SK-N-SH (cell line): ENCODE measurements around the gene RLN2. TPM values are rescaled to one million over a fixed set of nuclear protein-coding genes. Genes with fewer than 3 reads are reported as not detected.

Experiments used
- CTCF ChIA-PET: fragments of 300-600, 350-600 bp; formaldehyde crosslinking; extraction: SDS; loops from one replicate; lab custom pipeline; 2021; lab: Yijun Ruan, JAX
- POLR2A ChIA-PET: fragments of 350-600 bp; sonication (Branson Sonifier 250); formaldehyde crosslinking; extraction: SDS; loops from one replicate; lab custom pipeline; 2020; ENCODE audit warnings: antibody characterized with exemption, inconsistent platforms; lab: Yijun Ruan, JAX
- DNase-seq: peaks from one replicate; pipeline ENCODE4 v3.0.0; 2012
- H2AFZ ChIP-seq: fragments of 200-600 bp; sonication (generic); 2 replicates; pipeline ENCODE4 v1.8.1; 2016; ENCODE audit warnings: antibody characterized with exemption, mild to moderate bottlenecking, low read depth
- H3F3A ChIP-seq: fragments of 200-600 bp; sonication (generic); replicated peaks from 2 replicates; pipeline ENCODE3; 2016; ENCODE audit warnings: antibody characterized with exemption, mild to moderate bottlenecking; ENCODE audit not compliant: insufficient read depth
- H3K27ac ChIP-seq, 2 experiments: fragments of 200-500 bp in 1 of 2; fragments of 200-600 bp in 1 of 2; sonication (Bioruptor generic) in 1 of 2; sonication (generic), shearing (Covaris generic) in 1 of 2; 2 replicates each; pipeline versions ENCODE4 v1.5.1 to v1.6.1; 2014 to 2016; ENCODE audit warnings: low read depth in 2 of 2, inconsistent platforms in 1 of 2, low read length in 1 of 2, mild to moderate bottlenecking in 1 of 2, mixed read lengths in 1 of 2
- H3K27me3 ChIP-seq: fragments of 200-600 bp; sonication (generic), shearing (Covaris generic); 2 replicates; pipeline ENCODE4 v1.6.1; 2016; ENCODE audit warnings: mixed run types; ENCODE audit not compliant: insufficient read depth
- H3K36me3 ChIP-seq, 2 experiments: fragments of 200-500 bp in 1 of 2; fragments of 200-600 bp in 1 of 2; sonication (Bioruptor generic) in 1 of 2; sonication (generic) in 1 of 2; replicated peaks in 1 of 2; 2 replicates each; pipeline versions ENCODE3 to v1.5.1; 2014 to 2016; ENCODE audit warnings: low read length in 1 of 2, mild to moderate bottlenecking in 1 of 2; ENCODE audit not compliant: insufficient read depth in 2 of 2, control insufficient read depth in 1 of 2
- H3K4me1 ChIP-seq, 2 experiments: fragments of 200-500 bp in 1 of 2; fragments of 200-600 bp in 1 of 2; sonication (Bioruptor generic) in 1 of 2; sonication (generic), shearing (Covaris generic) in 1 of 2; 2 replicates each; pipeline versions ENCODE4 v1.5.1 to v1.6.1; 2014 to 2016; ENCODE audit warnings: low read depth in 1 of 2, low read length in 1 of 2, mixed run types in 1 of 2; ENCODE audit not compliant: insufficient read depth in 2 of 2, control insufficient read depth in 1 of 2
- H3K4me2 ChIP-seq: fragments of 200-600 bp; sonication (generic), shearing (Covaris generic); 2 replicates; pipeline ENCODE4 v1.6.1; 2017; ENCODE audit warnings: mixed run types
- H3K4me3 ChIP-seq, 2 experiments: fragments of 200-500 bp in 1 of 2; fragments of 200-600 bp in 1 of 2; sonication (Bioruptor generic) in 1 of 2; sonication (generic), shearing (Covaris generic) in 1 of 2; 2 replicates each; pipeline versions ENCODE4 v1.5.1 to v1.8.1; 2014 to 2016; ENCODE audit warnings: low read depth in 2 of 2, inconsistent platforms in 1 of 2, low read length in 1 of 2, mild to moderate bottlenecking in 1 of 2, mixed read lengths in 1 of 2, moderate library complexity in 1 of 2
- H3K79me2 ChIP-seq: fragments of 200-600 bp; sonication (generic); 2 replicates; pipeline ENCODE4 v1.8.1; 2017; ENCODE audit warnings: mild to moderate bottlenecking; ENCODE audit not compliant: insufficient read depth
- H3K9ac ChIP-seq: fragments of 200-600 bp; sonication (generic); 2 replicates; pipeline ENCODE4 v1.6.1; 2017; ENCODE audit warnings: mixed run types
- H3K9me2 ChIP-seq: fragments of 200-600 bp; sonication (generic); 2 replicates; pipeline ENCODE4 v1.6.1; 2017; ENCODE audit warnings: mixed run types
- H3K9me3 ChIP-seq: fragments of 200-600 bp; sonication (generic); 2 replicates; pipeline ENCODE4 v1.6.1; 2017; ENCODE audit warnings: mixed run types, mild to moderate bottlenecking, moderate library complexity
- H4K20me1 ChIP-seq: fragments of 200-600 bp; sonication (generic); 2 replicates; pipeline ENCODE4 v1.6.1; 2017; ENCODE audit warnings: mild to moderate bottlenecking, mixed run types; ENCODE audit not compliant: insufficient read depth
- ELF1 ChIP-seq: IDR thresholded peaks from 2 replicates; pipeline ENCODE4 v1.4.0; 2012
- EZH2phosphoT487 ChIP-seq: fragments of 200-600 bp; sonication (generic); IDR thresholded peaks from 2 replicates; pipeline ENCODE4 v1.6.1; 2017; ENCODE audit warnings: low read depth, mixed run types, mild to moderate bottlenecking, antibody characterized with exemption, moderate library complexity, borderline replicate concordance
- FOXM1 ChIP-seq: IDR thresholded peaks from 2 replicates; pipeline ENCODE4 v1.4.0; 2012; ENCODE audit warnings: low read depth, mild to moderate bottlenecking
- GABPA ChIP-seq: IDR thresholded peaks from 2 replicates; pipeline ENCODE4 v1.4.0; 2012; ENCODE audit warnings: low read depth, mild to moderate bottlenecking
- NFIC ChIP-seq: IDR thresholded peaks from 2 replicates; pipeline ENCODE4 v1.4.0; 2012; ENCODE audit warnings: borderline replicate concordance
- NRF1 ChIP-seq: IDR thresholded peaks from 2 replicates; pipeline ENCODE4 v1.6.1; 2012; ENCODE audit warnings: low read depth, mild to moderate bottlenecking, low read length
- RFX5 ChIP-seq: IDR thresholded peaks from 2 replicates; pipeline ENCODE4 v1.6.1; 2012; ENCODE audit warnings: mild to moderate bottlenecking, improper control_type of control experiment, low read length
- RXRA ChIP-seq: IDR thresholded peaks from 2 replicates; pipeline ENCODE4 v1.4.0; 2012; ENCODE audit warnings: low read depth, mild to moderate bottlenecking, borderline replicate concordance
- SMC3 ChIP-seq: IDR thresholded peaks from 2 replicates; pipeline ENCODE4 v1.6.1; 2012; ENCODE audit warnings: low read depth, low read length, improper control_type of control experiment
- TEAD4 ChIP-seq: IDR thresholded peaks from 2 replicates; pipeline ENCODE4 v1.4.0; 2012; ENCODE audit warnings: mild to moderate bottlenecking, borderline replicate concordance; ENCODE audit not compliant: insufficient read depth
- YY1 ChIP-seq: IDR thresholded peaks from 2 replicates; pipeline ENCODE4 v1.4.0; 2012; ENCODE audit warnings: low read depth, mild to moderate bottlenecking
- WGBS: methylation state at CpG from one replicate; pipeline ENCODE4 v1.1.6; 2017; ENCODE audit warnings: low lambda C conversion rate; 5-methylcytosine and 5-hydroxymethylcytosine counted together
- polyA plus RNA-seq, 3 experiments: library from polyadenylated mRNA; depleted of rRNA; stranded (reverse); fragments of >200 nt; gene quantifications; 2 replicates each; pipeline ENCODE4 v1.2.3, GENCODE V29; 2012
- TF ChIP-seq, protein P1 (sequence below): fragments of 150-350 bp; IDR thresholded peaks from 2 replicates; pipeline ENCODE4 v1.6.1; 2016; ENCODE audit warnings: mild to moderate bottlenecking, low read depth, low read length
- TF ChIP-seq, protein P2 (sequence below): fragments of 150-350 bp; IDR thresholded peaks from 2 replicates; pipeline ENCODE4 v1.6.1; 2017; ENCODE audit warnings: antibody characterized with exemption, low read length, low read depth, borderline replicate concordance
- TF ChIP-seq, protein P3 (sequence below): IDR thresholded peaks from 2 replicates; pipeline ENCODE4 v1.4.0; 2012; ENCODE audit warnings: low read depth, borderline replicate concordance
- TF ChIP-seq, protein P4 (sequence below): IDR thresholded peaks from 2 replicates; pipeline ENCODE4; 2012

Gene RLN2
- polyA plus RNA-seq, 1 of the 3 experiments (the other 2 are of a cell fraction): 0.51 TPM

DNA sequence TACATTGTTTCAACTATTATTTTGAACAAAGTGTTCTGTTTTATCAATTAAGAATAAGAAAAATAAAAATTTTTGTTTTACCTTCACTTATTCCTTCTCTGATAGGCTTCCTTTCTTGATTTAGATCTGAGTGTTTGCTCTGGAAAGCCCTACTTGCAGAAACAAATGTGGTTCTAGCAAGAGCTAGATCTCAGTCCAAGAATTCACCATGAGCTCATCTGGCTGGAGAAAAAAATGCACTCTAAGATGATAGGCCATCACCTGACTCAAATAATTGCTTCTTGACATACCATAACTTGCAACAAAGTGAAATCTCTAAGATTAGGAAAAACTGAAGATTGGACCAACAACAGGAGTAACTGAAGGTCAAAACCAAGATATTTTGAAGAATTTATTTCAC is 6.3 kb upstream of the RLN2 start:
- no peaks in the 10 kb centered on the region for H3K4me1 ChIP-seq
- TF ChIP-seq YY1: no peak
- no peak for TF ChIP-seq NFIC
- no peak for TF ChIP-seq GABPA
- TF ChIP-seq, protein P1, sequence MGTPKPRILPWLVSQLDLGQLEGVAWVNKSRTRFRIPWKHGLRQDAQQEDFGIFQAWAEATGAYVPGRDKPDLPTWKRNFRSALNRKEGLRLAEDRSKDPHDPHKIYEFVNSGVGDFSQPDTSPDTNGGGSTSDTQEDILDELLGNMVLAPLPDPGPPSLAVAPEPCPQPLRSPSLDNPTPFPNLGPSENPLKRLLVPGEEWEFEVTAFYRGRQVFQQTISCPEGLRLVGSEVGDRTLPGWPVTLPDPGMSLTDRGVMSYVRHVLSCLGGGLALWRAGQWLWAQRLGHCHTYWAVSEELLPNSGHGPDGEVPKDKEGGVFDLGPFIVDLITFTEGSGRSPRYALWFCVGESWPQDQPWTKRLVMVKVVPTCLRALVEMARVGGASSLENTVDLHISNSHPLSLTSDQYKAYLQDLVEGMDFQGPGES: no peak
- TF ChIP-seq, protein P2, sequence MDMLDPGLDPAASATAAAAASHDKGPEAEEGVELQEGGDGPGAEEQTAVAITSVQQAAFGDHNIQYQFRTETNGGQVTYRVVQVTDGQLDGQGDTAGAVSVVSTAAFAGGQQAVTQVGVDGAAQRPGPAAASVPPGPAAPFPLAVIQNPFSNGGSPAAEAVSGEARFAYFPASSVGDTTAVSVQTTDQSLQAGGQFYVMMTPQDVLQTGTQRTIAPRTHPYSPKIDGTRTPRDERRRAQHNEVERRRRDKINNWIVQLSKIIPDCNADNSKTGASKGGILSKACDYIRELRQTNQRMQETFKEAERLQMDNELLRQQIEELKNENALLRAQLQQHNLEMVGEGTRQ: no peak
- no peak for TF ChIP-seq ELF1
- TF ChIP-seq, protein P3, sequence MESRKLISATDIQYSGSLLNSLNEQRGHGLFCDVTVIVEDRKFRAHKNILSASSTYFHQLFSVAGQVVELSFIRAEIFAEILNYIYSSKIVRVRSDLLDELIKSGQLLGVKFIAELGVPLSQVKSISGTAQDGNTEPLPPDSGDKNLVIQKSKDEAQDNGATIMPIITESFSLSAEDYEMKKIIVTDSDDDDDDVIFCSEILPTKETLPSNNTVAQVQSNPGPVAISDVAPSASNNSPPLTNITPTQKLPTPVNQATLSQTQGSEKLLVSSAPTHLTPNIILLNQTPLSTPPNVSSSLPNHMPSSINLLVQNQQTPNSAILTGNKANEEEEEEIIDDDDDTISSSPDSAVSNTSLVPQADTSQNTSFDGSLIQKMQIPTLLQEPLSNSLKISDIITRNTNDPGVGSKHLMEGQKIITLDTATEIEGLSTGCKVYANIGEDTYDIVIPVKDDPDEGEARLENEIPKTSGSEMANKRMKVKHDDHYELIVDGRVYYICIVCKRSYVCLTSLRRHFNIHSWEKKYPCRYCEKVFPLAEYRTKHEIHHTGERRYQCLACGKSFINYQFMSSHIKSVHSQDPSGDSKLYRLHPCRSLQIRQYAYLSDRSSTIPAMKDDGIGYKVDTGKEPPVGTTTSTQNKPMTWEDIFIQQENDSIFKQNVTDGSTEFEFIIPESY: no peak
- TF ChIP-seq RXRA: no peak
- TF ChIP-seq NRF1: no peak
- TF ChIP-seq, protein P4, sequence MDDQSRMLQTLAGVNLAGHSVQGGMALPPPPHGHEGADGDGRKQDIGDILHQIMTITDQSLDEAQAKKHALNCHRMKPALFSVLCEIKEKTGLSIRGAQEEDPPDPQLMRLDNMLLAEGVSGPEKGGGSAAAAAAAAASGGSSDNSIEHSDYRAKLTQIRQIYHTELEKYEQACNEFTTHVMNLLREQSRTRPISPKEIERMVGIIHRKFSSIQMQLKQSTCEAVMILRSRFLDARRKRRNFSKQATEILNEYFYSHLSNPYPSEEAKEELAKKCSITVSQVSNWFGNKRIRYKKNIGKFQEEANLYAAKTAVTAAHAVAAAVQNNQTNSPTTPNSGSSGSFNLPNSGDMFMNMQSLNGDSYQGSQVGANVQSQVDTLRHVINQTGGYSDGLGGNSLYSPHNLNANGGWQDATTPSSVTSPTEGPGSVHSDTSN: no peak
- no peak for TF ChIP-seq TEAD4
- TF ChIP-seq RFX5: no peak
- no peak for TF ChIP-seq EZH2phosphoT487
- H3K27me3 ChIP-seq: no peaks in the 10 kb centered on the region; the same call in 1 of the 2 replicates
- no peaks in the 10 kb centered on the region for H3K9me3 ChIP-seq
- H3K4me3 ChIP-seq: no peak overlapping the region
- no peak overlapping the region for H3K9ac ChIP-seq
- ChIA-PET CTCF (no interaction called here), POLR2A (no interaction called here)
- no peak overlapping the region for H3K4me2 ChIP-seq
- H3F3A ChIP-seq: no peaks in the 10 kb centered on the region
- H2AFZ ChIP-seq: no peak overlapping the region
- no peak for DNase-seq
- no peaks in the 10 kb centered on the region for H4K20me1 ChIP-seq
- no peaks in the 10 kb centered on the region for H3K9me2 ChIP-seq
- no peaks in the 10 kb centered on the region for H3K36me3 ChIP-seq
- no peak overlapping the region for H3K27ac ChIP-seq
- H3K79me2 ChIP-seq: no peaks in the 10 kb centered on the region

DNA sequence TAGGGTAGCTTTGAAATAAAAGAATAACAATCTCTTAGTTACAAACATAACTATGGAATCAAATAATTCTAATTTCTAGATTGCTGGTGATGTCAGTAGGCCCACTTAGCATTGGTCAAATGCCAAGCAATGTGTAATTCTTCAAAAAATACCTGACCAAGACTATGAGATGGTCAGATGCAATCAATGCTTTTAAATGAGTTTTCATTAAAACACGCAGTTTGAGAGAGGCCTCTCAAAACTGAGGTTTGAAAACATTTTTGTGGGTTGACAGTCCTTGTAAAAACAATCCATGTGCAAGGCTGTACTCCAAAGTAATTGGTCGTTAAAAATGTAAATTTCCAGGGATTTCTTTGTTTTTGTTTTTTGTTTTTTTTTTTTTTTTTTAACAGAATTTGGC is 1.2 kb upstream of the RLN2 start:
- Histone ChIP-seq H3K36me3 (no peaks in the 10 kb centered on the region), H3K27ac (no peak overlapping the region), H3K9me2 (no peaks in the 10 kb centered on the region), H3K79me2 (no peaks in the 10 kb centered on the region), H3K4me2 (no peak overlapping the region), H3K27me3 (no peaks in the 10 kb centered on the region; the same call in 1 of the 2 replicates), H2AFZ (no peak overlapping the region), H3K4me3 (no peak overlapping the region), H4K20me1 (no peaks in the 10 kb centered on the region), H3K9me3 (no peaks in the 10 kb centered on the region), H3F3A (no peaks in the 10 kb centered on the region), H3K9ac (no peak overlapping the region), H3K4me1 (peaks cover 0 to 4% of the 10 kb centered on the region in 2 experiments; a peak in 1 of 4 replicates)
- ChIA-PET POLR2A (no interaction called here), CTCF (no interaction called here)
- WGBS: 55% methylated on average over 2 of the region's 2 CpGs
- no peak for DNase-seq
- TF ChIP-seq SMC3 (no peak), FOXM1 (no peak), EZH2phosphoT487 (no peak), YY1 (no peak)
- TF ChIP-seq, protein P3: no peak
- TF ChIP-seq, protein P4: no peak
- TF ChIP-seq, protein P1: no peak
